Large intestine (tissue), 3 donors: ENCODE measurements around the gene EFCAB8. TPM values are rescaled to one million over a fixed set of nuclear protein-coding genes. Genes with fewer than 3 reads are reported as not detected.
A peak's percentile ranks its signal among the peaks of the same experiment; 100 is the strongest.

Experiments
- DNase-seq, 2 donors: peaks; one replicate each; pipeline versions ENCODE4 v3.0.0 to v3.0.0-alpha.2; 2013
- H3K27ac ChIP-seq: one replicate; pipeline ENCODE4 v1.5.1; 2013; ENCODE audit warnings: low read length
- H3K27me3 ChIP-seq: 2 replicates; pipeline ENCODE4 v1.6.1; 2013; ENCODE audit warnings: low read length; ENCODE audit not compliant: control insufficient read depth, insufficient read depth
- H3K36me3 ChIP-seq: 2 replicates; pipeline ENCODE4 v1.6.1; 2013; ENCODE audit warnings: low read length; ENCODE audit not compliant: control insufficient read depth, insufficient read depth
- H3K4me1 ChIP-seq: one replicate; pipeline ENCODE4 v1.6.1; 2013; ENCODE audit warnings: low read length; ENCODE audit not compliant: control insufficient read depth, insufficient read depth
- H3K4me3 ChIP-seq: one replicate; pipeline ENCODE4 v1.5.1; 2013; ENCODE audit warnings: low read length
- H3K9me3 ChIP-seq: one replicate; pipeline ENCODE4 v1.6.1; 2013; ENCODE audit warnings: mild to moderate bottlenecking, low read depth, low read length, moderate library complexity; ENCODE audit not compliant: control insufficient read depth
- WGBS: methylation state at CpG from one replicate; pipeline ENCODE4 v1.1.5; 2013; ENCODE audit warnings: low lambda C conversion rate; ENCODE audit not compliant: insufficient coverage; 5-methylcytosine and 5-hydroxymethylcytosine counted together
- polyA plus RNA-seq: library from polyadenylated mRNA; unstranded; fragments of 120-200 nt; gene quantifications from one replicate; pipeline ENCODE4 v1.2.1, GENCODE V29; 2013

EFCAB8 gene
- polyA plus RNA-seq, 1 donor: 0.25 TPM

DNA sequence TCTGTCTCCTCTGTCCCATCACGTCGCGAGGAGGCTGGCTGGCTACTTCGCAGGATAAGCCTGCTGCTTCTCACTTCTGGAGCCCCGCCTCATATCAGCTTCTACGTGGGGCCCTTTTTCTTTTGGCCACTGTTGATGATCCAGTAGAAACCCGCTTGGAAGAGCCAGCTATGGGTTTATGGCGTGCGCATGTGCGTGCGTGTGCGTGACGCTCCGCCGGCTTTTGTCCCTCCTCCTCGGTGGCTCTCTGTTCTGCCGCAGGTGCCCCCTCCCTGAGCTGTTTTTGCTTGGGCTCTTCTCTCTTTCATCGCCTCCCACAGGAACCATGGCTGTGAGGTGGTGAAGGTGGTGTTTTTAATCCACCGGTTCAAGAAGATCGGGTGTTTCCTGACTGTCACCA is 26.5 kb downstream of the EFCAB8 start:
- H3K9me3 ChIP-seq: no peaks in the 10 kb centered on the region

DNA sequence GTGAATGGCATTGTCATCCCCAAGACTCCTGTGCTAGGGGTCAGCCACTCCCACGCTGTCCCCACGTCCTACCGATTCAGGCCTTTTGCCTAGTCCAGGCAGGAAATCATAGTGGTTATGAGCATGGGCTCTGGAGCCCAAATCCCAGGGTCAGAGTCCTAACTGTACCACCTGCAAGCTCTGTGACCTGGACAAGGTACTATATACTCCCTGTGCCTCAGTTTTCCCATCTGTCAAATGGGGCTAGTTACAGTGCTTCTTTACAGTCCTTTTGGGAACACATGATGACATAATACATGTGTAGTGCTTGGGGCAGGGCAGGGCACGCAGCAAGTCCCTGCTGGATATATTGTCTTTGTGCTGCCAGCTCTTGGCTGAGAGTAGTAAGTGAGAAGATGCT is 27.2 kb downstream of the EFCAB8 start:
- WGBS: no CpG with 5 or more reads among the region's 4 CpGs
- no peak for DNase-seq
- no peaks in the 10 kb centered on the region for H3K36me3 ChIP-seq
- H3K27me3 ChIP-seq: no peaks in the 10 kb centered on the region
- H3K27ac ChIP-seq: no peak overlapping the region
- H3K4me1 ChIP-seq: no peaks in the 10 kb centered on the region
- H3K9me3 ChIP-seq: no peaks in the 10 kb centered on the region
- H3K4me3 ChIP-seq: no peak overlapping the region

More for the DNA sequence above, 26.5 kb downstream of the EFCAB8 start:
- 75% methylated on average over 2 of the region's 20 CpGs for WGBS
- DNase-seq: no peak
- Histone ChIP-seq H3K36me3 (no peaks in the 10 kb centered on the region), H3K27me3 (no peaks in the 10 kb centered on the region), H3K27ac (no peak overlapping the region), H3K4me1 (no peaks in the 10 kb centered on the region), H3K4me3 (no peak overlapping the region)

DNA sequence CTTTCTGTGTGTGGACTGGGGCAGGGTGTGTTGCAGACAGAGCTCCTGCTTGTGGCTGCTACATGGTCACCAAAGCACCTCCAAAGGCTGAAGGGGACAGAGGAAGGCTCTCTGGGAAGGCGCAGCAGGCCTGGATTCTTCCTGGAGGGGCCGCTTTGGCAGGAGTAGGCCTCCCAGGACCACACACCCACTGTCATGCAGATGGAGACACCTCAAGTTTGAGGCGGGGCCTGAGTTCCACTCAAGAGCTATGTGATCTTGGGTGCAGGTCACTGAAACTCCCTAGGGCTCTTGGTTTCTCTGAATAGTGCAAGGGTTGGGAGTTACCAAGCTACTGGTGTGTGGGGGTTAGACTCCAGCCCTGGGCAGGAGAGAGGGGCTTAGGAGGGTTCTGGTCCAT is 27.9 kb downstream of the EFCAB8 start:
- no peak for DNase-seq
- H3K27me3 ChIP-seq: no peaks in the 10 kb centered on the region
- H3K4me3 ChIP-seq: no peak overlapping the region
- H3K4me1 ChIP-seq: no peaks in the 10 kb centered on the region
- H3K9me3 ChIP-seq: no peaks in the 10 kb centered on the region
- H3K27ac ChIP-seq: no peak overlapping the region
- H3K36me3 ChIP-seq: no peaks in the 10 kb centered on the region
- WGBS: no CpG with 5 or more reads among the region's 3 CpGs

DNA sequence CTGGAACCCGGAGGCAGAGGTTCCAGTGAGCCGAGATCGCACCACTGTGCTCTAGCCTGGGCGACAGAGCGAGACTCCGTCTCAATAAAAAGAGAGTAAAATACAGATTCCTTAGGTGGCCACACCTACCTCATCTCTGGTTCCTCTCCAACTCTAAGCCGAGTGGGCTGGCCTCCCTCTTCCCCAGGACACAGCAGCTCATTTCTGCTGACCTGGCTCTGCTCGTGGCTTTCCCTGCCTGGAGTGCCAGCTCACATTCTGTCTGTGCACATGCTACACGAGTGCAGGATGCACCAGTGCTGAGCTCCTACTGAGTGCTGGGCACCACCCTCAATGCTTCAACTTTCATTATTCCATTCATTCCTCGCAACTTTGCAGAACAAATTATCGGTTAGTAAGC is 28.8 kb downstream of the EFCAB8 start:
- H3K27ac ChIP-seq: no peak overlapping the region
- no peaks in the 10 kb centered on the region for H3K4me1 ChIP-seq
- no peak for DNase-seq
- H3K4me3 ChIP-seq: no peak overlapping the region
- H3K36me3 ChIP-seq: no peaks in the 10 kb centered on the region
- no peaks in the 10 kb centered on the region for H3K9me3 ChIP-seq
- no CpG with 5 or more reads among the region's 11 CpGs for WGBS
- H3K27me3 ChIP-seq: no peaks in the 10 kb centered on the region

DNA sequence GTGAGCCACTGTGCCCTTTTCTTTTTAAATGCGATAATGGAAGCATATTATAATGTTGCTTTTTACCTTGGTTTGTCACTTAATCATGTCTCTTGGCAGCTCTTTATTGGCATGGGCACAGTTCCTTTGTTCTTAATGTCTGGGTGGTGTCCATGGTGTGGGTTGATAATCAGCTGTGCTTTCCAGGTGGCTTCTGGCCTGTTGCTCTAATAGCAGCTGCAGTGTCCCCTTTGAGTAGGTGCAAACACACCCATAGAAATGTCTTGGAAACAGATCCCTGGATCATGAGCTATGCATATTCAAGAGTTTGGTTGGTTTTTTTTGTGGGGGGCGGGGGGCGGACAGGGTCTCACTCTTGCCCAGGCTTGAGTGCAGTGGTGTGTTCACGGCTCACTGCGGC is 29.9 kb downstream of the EFCAB8 start:
- Histone ChIP-seq H3K27ac (no peak overlapping the region), H3K27me3 (no peaks in the 10 kb centered on the region), H3K4me1 (no peaks in the 10 kb centered on the region), H3K9me3 (no peaks in the 10 kb centered on the region), H3K36me3 (no peaks in the 10 kb centered on the region), H3K4me3 (no peak overlapping the region)
- no CpG with 5 or more reads among the region's 5 CpGs for WGBS
- no peak for DNase-seq

DNA sequence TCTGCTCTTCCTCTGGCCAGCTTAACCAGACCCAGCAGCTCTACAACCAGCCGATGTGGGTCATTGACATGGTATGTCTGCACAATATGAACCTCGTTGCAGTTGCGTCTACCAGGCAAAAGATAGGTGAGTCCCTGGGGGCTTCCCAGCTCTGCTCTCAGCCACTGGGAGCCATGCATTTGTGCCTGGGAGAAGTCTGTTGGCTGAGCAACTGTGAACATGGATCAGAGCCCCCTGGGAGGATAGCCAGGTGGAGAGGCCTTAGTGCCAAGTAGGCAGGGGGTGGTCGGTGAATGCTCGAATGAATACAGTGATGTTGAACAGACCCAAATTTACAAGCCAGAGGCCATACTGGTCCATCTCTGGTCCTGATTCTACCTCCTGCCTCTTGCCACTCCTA is 30.6 kb downstream of the EFCAB8 start:
- no CpG with 5 or more reads among the region's 5 CpGs for WGBS
- no peak for DNase-seq

DNA sequence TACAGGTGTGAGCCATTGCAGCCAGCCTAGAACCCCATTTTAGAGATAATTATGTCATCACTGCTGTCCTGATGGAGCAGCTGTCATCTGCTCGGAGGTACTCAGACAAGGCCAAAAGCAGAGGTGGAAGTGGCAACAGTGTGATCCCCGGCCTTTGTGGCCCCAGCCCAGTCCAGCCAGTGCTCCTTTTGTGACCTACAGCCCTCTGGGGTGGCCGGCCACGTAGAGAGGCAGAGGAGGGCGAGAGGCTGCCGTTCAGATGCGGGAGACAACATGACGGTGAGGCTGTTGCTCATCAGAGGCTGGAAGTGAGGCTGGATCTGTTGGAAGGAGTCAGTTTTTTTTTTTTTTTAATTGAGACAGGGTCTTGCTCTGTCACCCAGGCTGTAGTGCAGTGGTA is 32.8 kb downstream of the EFCAB8 start:
- Histone ChIP-seq H3K27me3 (no peaks in the 10 kb centered on the region), H3K36me3 (no peaks in the 10 kb centered on the region), H3K9me3 (no peaks in the 10 kb centered on the region), H3K4me1 (no peaks in the 10 kb centered on the region), H3K4me3 (no peak overlapping the region), H3K27ac (no peak overlapping the region)
- DNase-seq: no peak
- WGBS: no CpG with 5 or more reads among the region's 8 CpGs

More for the DNA sequence above, 30.6 kb downstream of the EFCAB8 start:
- Histone ChIP-seq H3K36me3 (no peaks in the 10 kb centered on the region), H3K4me1 (no peaks in the 10 kb centered on the region), H3K27me3 (no peaks in the 10 kb centered on the region), H3K27ac (no peak overlapping the region), H3K9me3 (no peaks in the 10 kb centered on the region), H3K4me3 (no peak overlapping the region)

DNA sequence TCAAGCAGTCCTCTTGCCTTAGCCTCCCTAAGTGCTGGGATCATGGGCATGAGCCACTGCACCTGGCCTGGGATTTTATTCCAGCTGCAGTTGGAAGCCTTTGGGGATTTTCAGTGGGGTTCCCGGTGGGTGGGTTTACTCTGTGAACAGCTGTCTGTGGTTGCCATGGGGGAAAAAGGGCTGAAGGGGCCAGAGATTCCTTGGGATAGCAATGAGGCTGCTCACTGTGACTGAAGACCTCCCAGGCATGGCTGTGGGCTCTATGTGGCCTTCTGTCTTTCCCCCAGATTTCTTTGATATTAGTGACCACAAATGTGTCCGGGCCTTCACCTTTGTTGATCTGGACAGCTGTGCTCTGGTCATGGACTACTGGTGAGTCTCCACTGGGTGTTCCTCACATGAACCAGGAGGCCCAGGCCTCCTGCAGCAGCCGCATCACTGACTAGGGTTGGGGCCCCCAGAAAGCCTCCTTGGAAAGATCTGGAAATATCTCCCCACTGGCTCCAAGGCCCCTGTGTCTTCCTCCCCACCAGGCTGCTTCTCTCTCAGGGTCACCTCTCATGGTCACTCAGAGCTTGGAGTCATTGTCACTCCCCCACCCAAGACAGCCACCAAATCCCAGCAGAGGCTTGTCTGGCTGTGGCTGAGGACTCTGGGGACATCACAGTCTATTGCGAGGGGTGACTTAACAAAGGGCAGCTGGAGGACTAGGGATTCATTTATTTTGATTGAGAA is 33.4 kb downstream of the EFCAB8 start:
- no peak overlapping the region for H3K27ac ChIP-seq
- no peak for DNase-seq
- no peaks in the 10 kb centered on the region for H3K4me1 ChIP-seq
- no peak overlapping the region for H3K4me3 ChIP-seq
- WGBS: 100% methylated on average over 1 of the region's 4 CpGs
- H3K27me3 ChIP-seq: no peaks in the 10 kb centered on the region
- H3K36me3 ChIP-seq: no peaks in the 10 kb centered on the region
- no peaks in the 10 kb centered on the region for H3K9me3 ChIP-seq

DNA sequence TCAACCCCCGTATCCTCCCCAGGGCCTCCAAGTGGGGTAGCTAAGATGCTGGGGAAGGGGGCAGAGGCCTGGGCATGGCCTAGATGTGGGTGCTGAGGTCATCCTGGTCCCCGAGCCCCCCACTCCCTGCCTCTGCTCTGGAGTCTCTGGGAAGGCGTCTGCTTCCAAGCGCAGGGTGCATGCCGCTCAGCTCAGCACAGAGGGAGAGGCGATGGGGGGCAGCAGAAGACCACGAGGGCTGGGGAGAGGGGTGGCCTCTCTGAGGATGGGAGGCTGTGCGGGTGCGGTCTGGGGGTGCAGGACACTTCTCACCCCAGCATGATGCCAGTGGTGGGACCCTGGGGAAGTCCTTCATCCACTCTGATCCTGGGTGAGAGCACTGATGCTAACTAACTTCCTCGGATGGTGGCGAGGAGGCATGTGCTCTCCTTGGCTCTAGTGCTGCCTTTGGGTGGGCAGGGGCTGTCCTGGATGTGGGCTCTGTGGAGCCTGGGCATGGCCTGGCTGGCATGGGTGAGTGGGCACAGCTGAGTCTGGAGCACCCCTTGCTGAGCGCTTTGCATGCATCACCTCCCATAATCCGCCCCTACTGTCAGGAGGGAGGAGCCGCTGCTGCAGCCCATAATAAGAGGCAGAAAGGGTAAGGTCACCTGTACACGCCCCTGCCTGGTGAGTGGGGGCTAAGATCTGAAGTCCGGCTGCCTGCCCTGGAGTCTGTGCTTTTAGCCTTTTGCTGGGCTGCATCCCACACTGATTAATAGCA is 34.7 kb downstream of the EFCAB8 start:
- H3K9me3 ChIP-seq: no peaks in the 10 kb centered on the region
- H3K27me3 ChIP-seq: no peaks in the 10 kb centered on the region
- no peaks in the 10 kb centered on the region for H3K4me1 ChIP-seq
- no CpG with 5 or more reads among the region's 16 CpGs for WGBS
- H3K27ac ChIP-seq: no peak overlapping the region
- H3K36me3 ChIP-seq: no peaks in the 10 kb centered on the region
- DNase-seq: no peak
- H3K4me3 ChIP-seq: no peak overlapping the region

DNA sequence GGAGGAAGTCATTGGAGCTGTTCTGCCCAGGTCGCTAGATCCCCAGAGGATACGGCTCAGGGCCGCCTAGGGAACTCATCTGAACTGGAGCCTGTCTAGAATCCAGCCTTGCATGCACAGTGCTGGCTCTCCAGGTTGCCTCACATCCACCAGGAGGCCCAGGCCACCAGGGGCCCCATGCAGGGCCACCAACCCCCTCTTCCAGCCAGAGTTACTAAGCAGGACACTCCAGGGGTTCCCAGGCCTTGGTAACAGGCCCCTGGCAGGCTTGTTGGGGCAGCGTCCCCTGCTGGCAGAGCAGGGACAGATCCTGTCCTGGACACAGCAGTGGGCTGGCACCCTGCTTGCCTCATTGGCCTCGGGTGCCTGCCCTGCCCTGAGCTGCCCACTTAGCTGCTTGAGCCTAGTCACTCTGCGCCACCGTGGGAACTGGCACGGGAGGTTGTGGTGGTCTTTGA is 35.3 kb downstream of the EFCAB8 start:
- no peaks in the 10 kb centered on the region for H3K27me3 ChIP-seq
- no peaks in the 10 kb centered on the region for H3K4me1 ChIP-seq
- no CpG with 5 or more reads among the region's 8 CpGs for WGBS
- H3K4me3 ChIP-seq: no peak overlapping the region
- DNase-seq: peak in 1 of 2 donors; percentile 8
- no peaks in the 10 kb centered on the region for H3K9me3 ChIP-seq
- no peaks in the 10 kb centered on the region for H3K36me3 ChIP-seq
- H3K27ac ChIP-seq: no peak overlapping the region
